Karpas-422 (cell line): ENCODE results near the gene NPFF. TPM values are rescaled to one million over a fixed set of nuclear protein-coding genes. Genes with fewer than 3 reads are reported as not detected.

Source experiments
- DNase-seq: peaks from one replicate; pipeline ENCODE4 v3.0.0-alpha.2; 2015
- H2AFZ ChIP-seq: fragments of 200-600 bp; sonication (generic); 2 replicates; pipeline ENCODE4 v1.6.1; 2014; ENCODE audit warnings: antibody characterized with exemption, low read length, mixed read lengths
- H3K27ac ChIP-seq: fragments of 200-600 bp; sonication (generic); 2 replicates; pipeline ENCODE4 v1.5.1; 2014; ENCODE audit warnings: mild to moderate bottlenecking, low read length, moderate library complexity
- H3K27me3 ChIP-seq: fragments of 200-600 bp; sonication (generic); 2 replicates; pipeline ENCODE4 v1.6.1; 2014; ENCODE audit warnings: low read length, mixed read lengths
- H3K36me3 ChIP-seq: fragments of 200-600 bp; sonication (generic); 2 replicates; pipeline ENCODE4 v1.6.1; 2014; ENCODE audit warnings: low read length, mixed read lengths; ENCODE audit not compliant: insufficient read depth
- H3K4me1 ChIP-seq: fragments of 200-600 bp; sonication (generic); 2 replicates; pipeline ENCODE4 v1.6.1; 2014; ENCODE audit warnings: mild to moderate bottlenecking, low read length, mixed read lengths
- H3K4me2 ChIP-seq: fragments of 200-600 bp; sonication (generic); 2 replicates; pipeline ENCODE4 v1.6.1; 2014; ENCODE audit warnings: low read length, low read depth, mild to moderate bottlenecking; ENCODE audit not compliant: poor library complexity, severe bottlenecking
- H3K4me3 ChIP-seq: fragments of 200-600 bp; sonication (generic); 2 replicates; pipeline ENCODE4 v1.5.1; 2014; ENCODE audit warnings: mild to moderate bottlenecking, antibody characterized with exemption, low read length, mixed read lengths
- H3K79me2 ChIP-seq: fragments of 200-600 bp; sonication (generic); 2 replicates; pipeline ENCODE4 v1.6.1; 2014; ENCODE audit warnings: mild to moderate bottlenecking, low read length, mixed read lengths
- H3K9ac ChIP-seq: fragments of 200-600 bp; sonication (generic); 2 replicates; pipeline ENCODE4 v1.6.0; 2014; ENCODE audit warnings: low read length
- H3K9me2 ChIP-seq: fragments of 200-600 bp; sonication (generic), shearing (Covaris generic); replicated peaks from 2 replicates; pipeline ENCODE4 v1.6.0; 2014; ENCODE audit warnings: mild to moderate bottlenecking, low read length, moderate library complexity; ENCODE audit not compliant: insufficient read depth
- H3K9me3 ChIP-seq: fragments of 300-700, 200-600 bp; sonication (generic); 2 replicates; pipeline ENCODE4 v1.6.1; 2014; ENCODE audit warnings: low read length, mixed read lengths
- H4K20me1 ChIP-seq: fragments of 200-600 bp; sonication (generic); 2 replicates; pipeline ENCODE4 v1.6.1; 2014; ENCODE audit warnings: mild to moderate bottlenecking, antibody characterized with exemption, low read length, low read depth; ENCODE audit not compliant: insufficient read depth
- total RNA-seq: library from RNA; depleted of rRNA; stranded (reverse); fragments of >200 nt; shearing (Covaris generic); gene quantifications from 2 replicates; pipeline ENCODE4 v1.2.3, GENCODE V29; 2014; ENCODE audit warnings: low replicate concordance

NPFF gene
- total RNA-seq, 1 experiment from 2014 or later = not detected

- peaks cover 54% of the 10 kb centered on the region; the same call in 1 of the 2 replicates for H3K36me3 ChIP-seq
- H3K79me2 ChIP-seq = peaks cover 8% of the 10 kb centered on the region
- H4K20me1 ChIP-seq = peaks cover 17% of the 10 kb centered on the region; the same call in 1 of the 2 replicates
- no peak overlapping the region for H3K9ac ChIP-seq
- no peak overlapping the region for H3K4me2 ChIP-seq
- no peak overlapping the region for H2AFZ ChIP-seq
- H3K4me3 ChIP-seq = no peak overlapping the region
- no peaks in the 10 kb centered on the region for H3K27me3 ChIP-seq
- no peaks in the 10 kb centered on the region for H3K4me1 ChIP-seq
- H3K9me3 ChIP-seq = no peaks in the 10 kb centered on the region
- H3K9me2 ChIP-seq = no peaks in the 10 kb centered on the region
- H3K27ac ChIP-seq = no peak overlapping the region
- DNase-seq = no peak
Observed at GRCh38 chr12:53480491-53481442, 26.5 kb downstream of the NPFF start.

DNA sequence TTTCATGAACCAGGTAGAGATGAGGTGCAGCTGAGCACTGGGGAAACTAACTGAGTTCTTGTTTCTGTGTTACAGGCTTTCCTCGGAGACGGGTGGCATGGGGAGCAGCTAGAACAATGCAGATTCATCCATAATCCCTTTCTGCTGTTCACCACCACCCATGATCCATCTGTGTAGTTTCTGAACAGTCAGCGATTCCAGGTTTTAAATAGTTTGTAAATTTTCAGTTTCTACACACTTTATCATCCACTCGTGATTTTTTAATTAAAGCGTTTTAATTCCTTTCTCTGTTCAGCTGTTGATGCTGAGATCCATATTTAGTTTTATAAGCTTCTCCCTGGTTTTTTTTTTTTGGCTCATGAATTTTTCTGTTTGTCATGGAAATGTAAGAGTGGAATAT, 28.0 kb downstream of the NPFF start:
- DNase-seq = no peak
- Histone ChIP-seq H3K4me1 (no peaks in the 10 kb centered on the region), H3K27ac (no peak overlapping the region), H3K27me3 (no peaks in the 10 kb centered on the region), H3K4me3 (no peak overlapping the region), H3K79me2 (peaks cover 17% of the 10 kb centered on the region), H3K9me3 (no peaks in the 10 kb centered on the region), H3K4me2 (no peak overlapping the region), H4K20me1 (peaks cover 27% of the 10 kb centered on the region), H3K36me3 (peaks cover 68% of the 10 kb centered on the region), H3K9me2 (no peaks in the 10 kb centered on the region), H2AFZ (no peak overlapping the region), H3K9ac (no peak overlapping the region)

DNA sequence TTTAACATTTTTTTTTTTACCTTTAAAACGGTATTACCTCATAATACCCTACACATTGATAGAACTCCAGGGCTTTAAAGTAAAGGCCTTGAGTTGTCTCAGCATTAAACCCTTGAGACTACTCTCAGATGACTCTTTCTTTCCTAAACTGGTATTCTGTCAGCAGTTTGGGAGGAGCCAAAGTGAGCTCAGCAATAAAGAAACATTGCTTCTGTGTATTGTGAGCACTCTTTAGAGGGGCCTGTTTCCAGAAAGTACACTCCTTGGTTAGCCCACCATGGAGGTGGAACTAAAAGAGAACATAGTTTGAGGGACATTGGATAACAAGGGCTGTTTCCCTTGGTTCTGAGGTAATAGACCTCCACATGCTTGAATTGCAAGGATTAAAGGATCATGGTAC, 28.4 kb downstream of the NPFF start:
- Histone ChIP-seq H3K4me1 (no peaks in the 10 kb centered on the region), H3K36me3 (peaks cover 72% of the 10 kb centered on the region), H3K9me3 (no peaks in the 10 kb centered on the region), H3K9ac (no peak overlapping the region), H2AFZ (no peak overlapping the region), H3K9me2 (no peaks in the 10 kb centered on the region), H3K27ac (no peak overlapping the region), H3K4me3 (no peak overlapping the region), H3K79me2 (peaks cover 21% of the 10 kb centered on the region), H3K27me3 (no peaks in the 10 kb centered on the region), H4K20me1 (peaks cover 31% of the 10 kb centered on the region), H3K4me2 (no peak overlapping the region)
- no peak for DNase-seq

DNA sequence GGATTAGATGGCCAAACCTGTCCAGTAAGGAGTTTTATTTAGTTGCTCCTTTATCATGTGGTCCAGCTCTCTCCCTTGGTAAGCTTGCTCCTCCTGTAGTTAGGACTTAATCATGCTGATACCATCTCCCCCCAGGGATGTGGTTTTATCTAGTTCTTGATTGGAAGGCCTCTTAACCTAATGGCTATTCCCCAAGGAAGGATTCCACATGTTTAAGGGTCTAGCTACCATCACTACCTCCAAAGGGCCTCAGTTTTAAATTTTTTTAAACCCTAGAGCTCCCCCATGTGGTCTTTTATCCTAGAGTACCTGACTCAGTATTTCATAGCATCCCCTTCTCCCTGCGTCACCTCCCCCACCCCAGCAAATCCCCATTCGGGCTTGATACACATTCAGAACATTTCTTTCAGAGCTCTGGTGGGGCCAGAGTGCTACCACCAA, 30.5 kb downstream of the NPFF start:
- peak; percentile 71 for DNase-seq
- Histone ChIP-seq H3K4me2 (no peak overlapping the region), H3K27me3 (no peaks in the 10 kb centered on the region), H3K9ac (no peak overlapping the region), H4K20me1 (peaks cover 34% of the 10 kb centered on the region), H3K4me1 (no peaks in the 10 kb centered on the region), H3K36me3 (peaks cover 84% of the 10 kb centered on the region), H3K9me2 (no peaks in the 10 kb centered on the region), H2AFZ (no peak overlapping the region), H3K27ac (no peak overlapping the region), H3K79me2 (peaks cover 33% of the 10 kb centered on the region), H3K9me3 (no peaks in the 10 kb centered on the region), H3K4me3 (no peak overlapping the region)

GRCh38 chr12:53474819-53475218, 32.5 kb downstream of the NPFF start:
- H2AFZ ChIP-seq = no peak overlapping the region
- H3K27ac ChIP-seq = no peak overlapping the region
- no peak for DNase-seq
- H3K36me3 ChIP-seq = peaks cover 77% of the 10 kb centered on the region
- peaks cover 38% of the 10 kb centered on the region for H3K79me2 ChIP-seq
- no peaks in the 10 kb centered on the region for H3K27me3 ChIP-seq
- H3K9me3 ChIP-seq = no peaks in the 10 kb centered on the region
- no peaks in the 10 kb centered on the region for H3K4me1 ChIP-seq
- no peak overlapping the region for H3K4me2 ChIP-seq
- H3K4me3 ChIP-seq = no peak overlapping the region
- H3K9ac ChIP-seq = no peak overlapping the region
- H3K9me2 ChIP-seq = no peaks in the 10 kb centered on the region
- H4K20me1 ChIP-seq = peaks cover 35% of the 10 kb centered on the region

DNA sequence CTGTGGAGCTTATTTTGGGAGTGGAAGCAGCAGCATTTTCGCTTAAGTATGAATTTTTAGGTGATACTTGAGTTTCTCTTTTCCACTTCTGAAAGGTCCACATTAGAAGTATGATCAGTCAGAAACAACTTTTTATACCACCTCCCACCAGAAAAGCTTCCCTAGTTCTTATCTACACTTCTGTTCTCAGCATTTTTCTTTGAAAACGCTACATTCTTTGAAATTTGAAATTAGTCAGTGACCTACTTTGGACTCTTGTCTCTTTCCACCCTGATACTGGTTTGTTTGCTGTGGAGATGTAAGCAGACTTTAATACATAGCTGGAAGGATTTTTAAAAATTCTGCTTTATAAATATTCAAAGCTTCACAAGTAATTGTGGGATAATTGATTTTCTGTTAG, 33.2 kb downstream of the NPFF start:
- H3K4me3 ChIP-seq = no peak overlapping the region
- no peak overlapping the region for H2AFZ ChIP-seq
- H3K9ac ChIP-seq = no peak overlapping the region
- H3K79me2 ChIP-seq = peaks cover 38% of the 10 kb centered on the region
- H3K9me2 ChIP-seq = no peaks in the 10 kb centered on the region
- no peak overlapping the region for H3K4me2 ChIP-seq
- no peaks in the 10 kb centered on the region for H3K4me1 ChIP-seq
- no peaks in the 10 kb centered on the region for H3K27me3 ChIP-seq
- H3K27ac ChIP-seq = no peak overlapping the region
- no peaks in the 10 kb centered on the region for H3K9me3 ChIP-seq
- DNase-seq = no peak
- H4K20me1 ChIP-seq = peaks cover 33% of the 10 kb centered on the region
- H3K36me3 ChIP-seq = peaks cover 74% of the 10 kb centered on the region

GRCh38 chr12:53472056-53472582, 35.2 kb downstream of the NPFF start:
- Histone ChIP-seq H3K27me3 (no peaks in the 10 kb centered on the region), H3K79me2 (peaks cover 49% of the 10 kb centered on the region), H3K36me3 (peaks cover 70% of the 10 kb centered on the region), H3K27ac (no peak overlapping the region), H4K20me1 (peaks cover 24% of the 10 kb centered on the region), H3K4me1 (no peaks in the 10 kb centered on the region), H3K9ac (no peak overlapping the region), H2AFZ (no peak overlapping the region), H3K9me2 (no peaks in the 10 kb centered on the region), H3K4me2 (no peak overlapping the region), H3K9me3 (no peaks in the 10 kb centered on the region), H3K4me3 (no peak overlapping the region)
- DNase-seq = no peak

DNA sequence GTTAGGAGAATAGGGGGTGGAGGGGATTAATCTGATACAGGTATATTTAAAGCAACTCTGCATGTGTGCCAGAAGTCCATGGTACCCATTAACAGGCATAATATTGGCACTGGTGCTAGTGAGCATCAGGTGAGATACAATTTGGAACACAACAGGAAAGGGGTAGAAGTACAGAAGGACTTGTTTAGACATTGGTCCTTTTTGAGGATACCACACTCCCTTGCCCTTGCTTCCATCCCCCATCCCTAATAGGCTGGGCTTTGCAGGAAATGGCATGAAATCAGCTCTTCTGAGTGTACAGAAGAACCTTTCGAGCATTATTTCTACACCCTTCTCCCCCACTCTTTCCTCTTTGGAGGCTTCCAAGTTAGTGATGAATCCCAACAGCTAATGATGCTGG, 39.0 kb downstream of the NPFF start:
- DNase-seq = no peak
- Histone ChIP-seq H3K9me3 (no peaks in the 10 kb centered on the region), H3K27ac (no peak overlapping the region), H3K4me3 (no peak overlapping the region), H3K9me2 (no peaks in the 10 kb centered on the region), H3K4me1 (no peaks in the 10 kb centered on the region), H3K79me2 (peaks cover 57% of the 10 kb centered on the region), H2AFZ (no peak overlapping the region), H4K20me1 (peaks cover 20% of the 10 kb centered on the region; the same call in 1 of the 2 replicates), H3K9ac (no peak overlapping the region), H3K4me2 (no peak overlapping the region), H3K27me3 (no peaks in the 10 kb centered on the region), H3K36me3 (peaks cover 69% of the 10 kb centered on the region)
